ENCODE results near the gene ZBTB7C. TPM values are rescaled to one million over a fixed set of nuclear protein-coding genes. Genes with fewer than 3 reads are reported as not detected.
A peak's percentile ranks its signal among the peaks of the same experiment; 100 is the strongest.

The ZBTB7C gene
- total RNA-seq, 1 experiment from 2014 or later: 0.33 TPM

GRCh38 chr18:48100651-48101165 lies 308.5 kb downstream of the ZBTB7C start:
- Histone ChIP-seq H2BK120ac (ENCODE audit: low read depth, low read length, poor library complexity, severe bottlenecking) (no peak overlapping the region), H3K14ac (ENCODE audit: insufficient read depth, low read length) (no peak overlapping the region), H3K4me1 (ENCODE audit: insufficient read depth, low read length) (peaks cover 3% of the 10 kb centered on the region; the same call in 1 of the 2 replicates), H2BK20ac (ENCODE audit: low read depth, low read length, poor library complexity, severe bottlenecking) (no peak overlapping the region), H3K9me3 (ENCODE audit: control insufficient read depth, low read depth, low read length) (no peaks in the 10 kb centered on the region), H4K8ac (replicated peaks; ENCODE audit: insufficient read length, low read depth, low read length) (no peak overlapping the region), H3K79me1 (ENCODE audit: insufficient read depth, low read depth, low read length, poor library complexity, severe bottlenecking) (no peaks in the 10 kb centered on the region), H3K56ac (ENCODE audit: insufficient read length, low read depth, low read length) (no peak overlapping the region), H3T11ph (ENCODE audit: low read length) (no peak overlapping the region), H3K18ac (ENCODE audit: insufficient read length, low read depth, low read length) (no peak overlapping the region), H2AK5ac (ENCODE audit: insufficient read length, low read length) (no peak overlapping the region), H3K4ac (ENCODE audit: low read depth, low read length) (no peak overlapping the region), H4K91ac (ENCODE audit: insufficient read length, low read depth, low read length) (no peak overlapping the region), H4K20me1 (ENCODE audit: control insufficient read depth, insufficient read depth, insufficient read length) (no peaks in the 10 kb centered on the region), H3K23me2 (ENCODE audit: insufficient read length, low read depth, low read length, poor library complexity, severe bottlenecking) (no peaks in the 10 kb centered on the region), H2AFZ (ENCODE audit: low read length) (no peak overlapping the region), H3K4me2 (ENCODE audit: insufficient read depth, insufficient read length, low read length) (peak overlapping the region; percentile 13), H2BK15ac (ENCODE audit: low read depth, low read length) (no peak overlapping the region), H3K23ac (ENCODE audit: insufficient read length, low read depth, low read length) (no peak overlapping the region), H4K5ac (ENCODE audit: insufficient read length, low read depth, low read length) (no peak overlapping the region), H3K79me2 (ENCODE audit: insufficient read depth, low read length) (no peaks in the 10 kb centered on the region), H3K9ac (ENCODE audit: extremely low read depth, insufficient read length, low read length) (no peak overlapping the region), H3K27ac (ENCODE audit: insufficient read length, low read depth, low read length) (no peak overlapping the region), H2BK12ac (ENCODE audit: insufficient read length, low read depth, low read length) (no peak overlapping the region), H2BK5ac (ENCODE audit: insufficient read length, low read length) (no peak overlapping the region), H3K27me3 (ENCODE audit: insufficient read depth, low read length) (no peaks in the 10 kb centered on the region)
- WGBS (ENCODE audit: extremely low coverage, insufficient read length, low lambda C conversion rate): no CpG with 5 or more reads among the region's 9 CpGs
- peaks cover 5% of the 10 kb centered on the region; the same call in 1 of the 2 replicates for H3K27me3 Mint-ChIP-seq (ENCODE audit: low read depth)
- H3K36me3 Mint-ChIP-seq (ENCODE audit: insufficient read depth in 1 of 3, low read depth in 3 of 3): no peaks in the 10 kb centered on the region
- H3K27ac Mint-ChIP-seq: 0 out of 7 replicates have a peak overlapping the region, but pooled peaks of 1 of the 3 experiments have one; percentile 16
- DNase-seq: peak; percentile 70
- H3K4me1 Mint-ChIP-seq: peaks cover 12 to 31% of the 10 kb centered on the region in 2 experiments
- H3K4me3 Mint-ChIP-seq: no peak overlapping the region; a peak in 1 of 5 replicates
- no peak for TF ChIP-seq CTCF (conservative IDR thresholded peaks at IDR 0.05)
- no peaks in the 10 kb centered on the region for H3K9me3 Mint-ChIP-seq

Data from H9 (cell line).